HepG2 (cell line): ENCODE measurements around the gene LOC128125822.

Source experiments
- ASH2L ChIP-seq: fragments of 300-600, 200-600 bp; sonication (generic); IDR thresholded peaks from 2 replicates; pipeline ENCODE4 v1.7.0; 2017; ENCODE audit warnings: low read depth, mild to moderate bottlenecking, moderate library complexity, mixed read lengths, low read length; ENCODE audit not compliant: insufficient read length
- CENPT ChIP-seq: sonication (generic); formaldehyde crosslinking; IDR thresholded peaks from 2 replicates; pipeline ENCODE4 v1.8.0; 2022; ENCODE audit warnings: low read depth, mild to moderate bottlenecking, moderate library complexity, missing genetic modification reagents
- DMAP1 ChIP-seq: IDR thresholded peaks from 2 replicates; pipeline ENCODE4 v1.6.1; 2016
- ELF3 ChIP-seq: IDR thresholded peaks from 2 replicates; pipeline ENCODE4 v1.6.1; 2016; ENCODE audit warnings: missing genetic modification reagents, missing compliant biosample characterization
- FOXK2 ChIP-seq: fragments of 450-650 bp; IDR thresholded peaks from 2 replicates; pipeline ENCODE4 v1.6.1; 2016
- HOXA9 ChIP-seq: sonication (generic); formaldehyde crosslinking; IDR thresholded peaks from 2 replicates; pipeline ENCODE4 v1.8.1; 2022; ENCODE audit warnings: missing genetic modification reagents, mild to moderate bottlenecking, moderate library complexity, borderline replicate concordance
- NCOA5 ChIP-seq: sonication (generic); formaldehyde crosslinking; IDR thresholded peaks from 2 replicates; pipeline ENCODE4 v1.4.0; 2020; ENCODE audit warnings: missing genetic modification reagents
- NKX3-1 ChIP-seq: sonication (generic); formaldehyde crosslinking; IDR thresholded peaks from 2 replicates; pipeline ENCODE4 v1.5.0; 2020; ENCODE audit warnings: missing genetic modification reagents
- NR2C2 ChIP-seq: sonication (generic); formaldehyde crosslinking; IDR thresholded peaks from 2 replicates; pipeline ENCODE4 v1.4.0; 2020; ENCODE audit warnings: missing genetic modification reagents, mild to moderate bottlenecking, moderate library complexity, borderline replicate concordance
- PCBP2 ChIP-seq: fragments of 200-400 bp; formaldehyde crosslinking; optimal IDR thresholded peaks from 2 replicates; pipeline ENCODE3; 2018; ENCODE audit warnings: low read length, low read depth; ENCODE audit not compliant: poor library complexity, severe bottlenecking
- RARA ChIP-seq: IDR thresholded peaks from 2 replicates; pipeline ENCODE4 v1.6.1; 2016; ENCODE audit warnings: missing genetic modification reagents, missing compliant biosample characterization
- RXRA ChIP-seq: sonication (generic); formaldehyde crosslinking; IDR thresholded peaks from 2 replicates; pipeline ENCODE4 v1.5.1; 2020; ENCODE audit warnings: missing genetic modification reagents
- TP53 ChIP-seq: sonication (generic); formaldehyde crosslinking; conservative IDR thresholded peaks from 2 replicates; pipeline ENCODE4 v1.4.0; 2020; ENCODE audit warnings: missing genetic modification reagents
- ZBTB25 ChIP-seq: IDR thresholded peaks from 2 replicates; pipeline ENCODE4 v1.6.1; 2018; ENCODE audit warnings: missing genetic modification reagents
- ZHX1 ChIP-seq: sonication (generic); formaldehyde crosslinking; IDR thresholded peaks from 2 replicates; pipeline ENCODE4 v1.8.1; 2022; ENCODE audit warnings: low read depth, mild to moderate bottlenecking, missing genetic modification reagents
- ZNF337 ChIP-seq: sonication (generic); formaldehyde crosslinking; IDR thresholded peaks from 2 replicates; pipeline ENCODE4 v1.5.1; 2020; ENCODE audit warnings: missing genetic modification reagents, low read depth, mild to moderate bottlenecking, borderline replicate concordance
- ZNF576 ChIP-seq: sonication (generic); formaldehyde crosslinking; IDR thresholded peaks from 2 replicates; pipeline ENCODE4 v1.4.0; 2020; ENCODE audit warnings: mild to moderate bottlenecking, missing genetic modification reagents
- TF ChIP-seq, protein P1 (sequence below): IDR thresholded peaks from 2 replicates; pipeline ENCODE4 v1.6.1; 2016; ENCODE audit warnings: low read depth
- TF ChIP-seq, protein P2 (sequence below): sonication (generic); formaldehyde crosslinking; IDR thresholded peaks from 2 replicates; pipeline ENCODE4 v1.4.0; 2020; ENCODE audit warnings: missing genetic modification reagents
- TF ChIP-seq, protein P3 (sequence below): IDR thresholded peaks from 2 replicates; pipeline ENCODE4 v1.6.1; 2016; ENCODE audit warnings: low read depth, borderline replicate concordance
- TF ChIP-seq, protein P4 (sequence below): sonication (generic); formaldehyde crosslinking; IDR thresholded peaks from 2 replicates; pipeline ENCODE4 v1.8.0; 2022; ENCODE audit warnings: mild to moderate bottlenecking, missing genetic modification reagents; ENCODE audit not compliant: insufficient replicate concordance

The LOC128125822 gene

DNA sequence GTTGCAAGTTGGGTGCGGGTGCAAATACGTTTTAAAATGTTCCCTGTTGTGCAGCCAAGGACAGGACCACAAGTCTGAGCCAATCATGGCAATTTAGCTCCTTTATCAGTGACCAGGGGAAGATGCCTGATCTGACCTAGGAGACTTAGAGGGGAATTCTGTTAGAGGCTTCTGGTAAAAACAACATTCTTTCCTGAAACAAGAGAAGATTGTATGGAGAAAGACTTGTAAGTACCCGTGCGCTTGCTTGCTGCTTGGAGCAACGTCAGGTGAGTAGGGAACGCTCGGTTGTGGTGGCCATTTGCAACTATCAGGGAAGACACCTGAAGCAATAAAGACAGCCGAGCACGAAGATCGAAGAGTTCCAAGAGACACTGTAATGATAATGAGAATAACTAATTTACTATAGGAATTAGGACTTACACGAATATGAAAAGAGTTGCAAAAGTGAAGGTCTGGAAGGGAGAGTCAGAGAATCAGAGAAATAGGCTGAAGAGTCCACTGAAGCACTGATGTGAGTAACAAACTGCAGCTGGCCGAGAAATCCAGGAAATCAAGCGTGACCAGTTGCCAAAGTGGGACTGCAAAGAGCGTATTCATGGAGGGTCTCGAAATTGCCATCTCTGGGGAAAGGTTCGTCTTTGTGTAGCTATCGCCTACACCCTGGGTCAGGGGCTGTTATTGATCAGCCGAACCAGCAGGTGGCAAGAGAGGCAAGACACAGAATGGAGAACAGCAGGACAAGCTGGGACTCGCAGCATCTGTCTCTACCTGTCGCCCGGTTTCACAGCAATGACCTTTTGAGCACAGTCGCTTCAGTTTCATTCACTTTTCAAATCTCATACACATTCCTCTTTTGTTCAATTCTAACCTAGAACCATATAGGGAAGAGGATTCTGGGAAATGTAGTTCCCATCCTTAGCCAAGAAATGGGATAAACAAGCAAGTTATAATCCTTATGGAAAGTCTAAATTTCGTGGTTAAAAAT lies 26.1 kb downstream of the LOC128125822 start (continued):
- TF ChIP-seq CENPT (CRISPR knock-in tag) (no peak), ZBTB25 (peak; percentile 59; the same call in 1 of the 2 replicates), HOXA9 (CRISPR knock-in tag) (no peak), ELF3 (CRISPR knock-in tag) (peak; percentile 77), FOXK2 (no peak), RXRA (CRISPR knock-in tag) (0 out of 2 replicates have a peak, but pooled peaks have one; percentile 29), ASH2L (peak; percentile 74), ZNF337 (peak; percentile 24), NCOA5 (CRISPR knock-in tag) (no peak), ZHX1 (CRISPR knock-in tag) (no peak), TP53 (CRISPR knock-in tag) (peak; percentile 54; the same call in 1 of the 2 replicates), DMAP1 (CRISPR knock-in tag) (no peak), NKX3-1 (CRISPR knock-in tag) (no peak), RARA (no peak; the same call in 1 of the 2 replicates), PCBP2 (no peak), ZNF576 (CRISPR knock-in tag) (no peak), NR2C2 (peak; percentile 65; the same call in 1 of the 2 replicates)
- TF ChIP-seq, protein P1, sequence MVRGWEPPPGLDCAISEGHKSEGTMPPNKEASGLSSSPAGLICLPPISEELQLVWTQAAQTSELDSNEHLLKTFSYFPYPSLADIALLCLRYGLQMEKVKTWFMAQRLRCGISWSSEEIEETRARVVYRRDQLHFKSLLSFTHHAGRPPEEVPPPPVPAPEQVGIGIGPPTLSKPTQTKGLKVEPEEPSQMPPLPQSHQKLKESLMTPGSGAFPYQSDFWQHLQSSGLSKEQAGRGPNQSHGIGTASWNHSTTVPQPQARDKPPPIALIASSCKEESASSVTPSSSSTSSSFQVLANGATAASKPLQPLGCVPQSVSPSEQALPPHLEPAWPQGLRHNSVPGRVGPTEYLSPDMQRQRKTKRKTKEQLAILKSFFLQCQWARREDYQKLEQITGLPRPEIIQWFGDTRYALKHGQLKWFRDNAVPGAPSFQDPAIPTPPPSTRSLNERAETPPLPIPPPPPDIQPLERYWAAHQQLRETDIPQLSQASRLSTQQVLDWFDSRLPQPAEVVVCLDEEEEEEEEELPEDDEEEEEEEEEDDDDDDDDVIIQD (CRISPR knock-in tag), result peak; percentile 95
- TF ChIP-seq, protein P2, sequence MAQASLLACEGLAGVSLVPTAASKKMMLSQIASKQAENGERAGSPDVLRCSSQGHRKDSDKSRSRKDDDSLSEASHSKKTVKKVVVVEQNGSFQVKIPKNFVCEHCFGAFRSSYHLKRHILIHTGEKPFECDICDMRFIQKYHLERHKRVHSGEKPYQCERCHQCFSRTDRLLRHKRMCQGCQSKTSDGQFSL (CRISPR knock-in tag), result no peak
- TF ChIP-seq, protein P3, sequence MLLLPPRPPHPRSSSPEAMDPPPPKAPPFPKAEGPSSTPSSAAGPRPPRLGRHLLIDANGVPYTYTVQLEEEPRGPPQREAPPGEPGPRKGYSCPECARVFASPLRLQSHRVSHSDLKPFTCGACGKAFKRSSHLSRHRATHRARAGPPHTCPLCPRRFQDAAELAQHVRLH (CRISPR knock-in tag), result peak; percentile 85; the same call in 1 of the 2 replicates
- TF ChIP-seq, protein P4, sequence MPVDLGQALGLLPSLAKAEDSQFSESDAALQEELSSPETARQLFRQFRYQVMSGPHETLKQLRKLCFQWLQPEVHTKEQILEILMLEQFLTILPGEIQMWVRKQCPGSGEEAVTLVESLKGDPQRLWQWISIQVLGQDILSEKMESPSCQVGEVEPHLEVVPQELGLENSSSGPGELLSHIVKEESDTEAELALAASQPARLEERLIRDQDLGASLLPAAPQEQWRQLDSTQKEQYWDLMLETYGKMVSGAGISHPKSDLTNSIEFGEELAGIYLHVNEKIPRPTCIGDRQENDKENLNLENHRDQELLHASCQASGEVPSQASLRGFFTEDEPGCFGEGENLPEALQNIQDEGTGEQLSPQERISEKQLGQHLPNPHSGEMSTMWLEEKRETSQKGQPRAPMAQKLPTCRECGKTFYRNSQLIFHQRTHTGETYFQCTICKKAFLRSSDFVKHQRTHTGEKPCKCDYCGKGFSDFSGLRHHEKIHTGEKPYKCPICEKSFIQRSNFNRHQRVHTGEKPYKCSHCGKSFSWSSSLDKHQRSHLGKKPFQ (CRISPR knock-in tag), result no peak
